GM18870 (cell line): ENCODE measurements around the gene TRIM32.

Experiments used
- ATAC-seq: cut with Tn5 transposase; IDR thresholded peaks from one replicate; pipeline ENCODE4 v1.9.1; 2021; ENCODE audit warnings: moderate library complexity; ENCODE audit not compliant: unreplicated experiment

TRIM32 gene

DNA sequence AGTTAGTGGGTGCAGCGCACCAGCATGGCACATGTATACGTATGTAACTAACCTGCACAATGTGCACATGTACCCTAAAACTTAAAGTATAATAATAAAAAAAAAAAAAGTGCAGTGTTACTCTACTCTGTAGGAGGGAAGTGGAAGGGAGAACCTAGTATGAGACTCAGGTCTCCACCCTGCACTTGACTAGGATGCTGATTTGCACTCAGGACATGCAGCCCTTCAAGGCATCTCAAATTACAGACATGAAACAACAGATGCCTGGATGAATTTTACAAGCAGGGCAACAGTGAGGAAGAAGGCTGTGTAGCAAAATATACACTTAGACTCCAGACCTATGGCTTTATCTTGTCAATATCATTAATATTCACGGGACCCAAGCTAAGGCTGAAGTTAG lies 16.5 kb downstream of the TRIM32 start:
- ATAC-seq: no peak

DNA sequence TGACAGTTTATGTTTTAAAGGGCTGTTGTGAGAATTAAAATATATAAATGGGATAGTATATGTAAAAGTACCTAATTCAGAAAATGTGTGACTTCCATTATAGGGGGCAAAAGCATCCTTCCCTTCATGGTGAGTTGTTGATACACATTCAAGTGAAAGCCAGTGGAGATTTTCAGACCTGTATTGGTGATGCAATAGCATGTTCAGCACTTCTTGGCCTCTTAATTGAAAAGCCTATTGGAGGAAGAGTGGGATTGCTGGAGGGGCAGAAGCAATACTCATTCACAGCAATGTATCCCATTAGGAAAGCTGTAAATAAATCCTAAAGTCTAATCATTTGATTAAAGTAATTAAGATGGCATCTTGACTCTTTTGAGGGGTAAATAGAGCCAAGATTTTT lies 17.4 kb downstream of the TRIM32 start:
- ATAC-seq: no peak

DNA sequence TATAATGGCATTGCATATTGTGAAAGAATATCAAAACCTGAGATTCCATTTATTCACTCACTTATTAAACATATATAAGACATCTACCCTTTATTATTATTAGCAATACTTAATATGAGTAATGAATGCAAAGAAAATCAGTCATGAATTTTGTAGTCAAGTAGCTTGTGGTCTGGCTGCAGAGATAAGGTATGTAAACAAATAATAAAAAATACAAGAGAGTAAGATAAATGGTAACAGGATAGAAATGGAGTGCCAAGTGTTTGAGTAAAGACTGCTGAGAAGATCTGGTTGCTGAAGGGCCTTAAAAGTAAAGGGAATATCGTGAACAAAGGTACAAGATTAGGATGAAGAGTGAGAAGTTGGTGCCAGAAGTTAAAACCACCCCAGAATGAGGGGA lies 18.4 kb downstream of the TRIM32 start:
- ATAC-seq: no peak

DNA sequence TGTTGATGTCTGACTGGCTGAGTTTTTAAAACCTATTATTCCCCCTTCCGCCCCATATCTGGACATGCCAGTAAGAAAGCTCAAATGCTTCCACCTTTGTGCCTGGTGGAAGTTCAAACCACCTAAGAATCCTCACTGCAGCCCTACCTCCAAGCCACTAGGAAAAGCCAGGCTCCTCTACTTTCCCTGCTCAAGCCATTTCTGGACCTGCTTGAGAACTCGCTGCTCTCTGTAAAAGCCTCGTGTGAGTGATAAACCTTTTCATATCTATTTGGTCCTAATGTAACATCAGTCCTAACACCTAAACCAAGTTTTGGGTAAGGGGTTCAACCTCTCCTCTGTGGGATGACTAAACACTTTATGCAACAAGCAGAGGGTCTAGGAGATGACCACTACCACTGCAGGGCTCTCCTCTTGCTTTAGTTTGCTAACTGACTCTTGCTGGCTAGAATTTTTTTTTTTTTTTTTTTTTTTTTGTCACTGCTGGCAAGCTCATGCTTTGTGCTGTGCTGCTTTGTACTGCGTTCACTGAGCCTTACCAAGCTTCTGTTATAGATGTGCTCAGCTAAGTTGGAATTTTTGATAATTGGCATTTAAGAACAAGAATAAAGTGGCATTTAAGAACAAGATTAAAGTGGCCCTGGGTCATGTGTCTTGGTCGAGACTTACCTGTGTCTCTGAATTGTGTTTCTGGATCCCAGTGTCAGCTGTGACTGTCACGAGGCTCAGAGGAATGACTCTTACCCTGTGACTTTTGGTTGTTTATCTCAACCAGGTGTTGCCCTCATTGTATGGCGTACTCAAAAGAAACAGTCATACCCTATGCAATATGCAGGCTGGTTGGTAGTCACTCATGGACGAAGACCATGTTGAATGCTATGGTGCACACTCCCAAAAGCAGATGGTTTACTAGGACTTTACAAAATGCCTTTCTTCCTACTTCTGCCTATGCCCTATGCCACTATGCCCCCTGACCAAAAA lies 19.5 kb downstream of the TRIM32 start:
- no peak for ATAC-seq

DNA sequence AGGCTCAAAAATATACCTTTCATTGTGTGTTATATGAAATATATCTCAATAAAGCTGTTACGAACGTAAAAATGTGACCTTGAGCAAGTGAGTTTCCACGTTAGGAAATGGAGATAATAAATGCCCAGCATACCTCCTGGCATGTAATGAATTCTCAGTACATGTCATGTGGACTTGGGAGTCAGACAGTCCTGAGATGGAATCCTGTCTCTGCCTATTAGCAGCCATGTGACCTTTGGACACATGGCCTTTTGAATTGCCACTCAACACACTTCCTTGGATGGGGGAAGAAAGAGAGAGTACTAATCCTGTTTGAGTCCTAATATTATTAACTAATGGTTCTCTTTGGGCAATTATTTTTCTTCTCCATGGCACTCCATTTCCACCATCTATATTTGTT lies 25.7 kb downstream of the TRIM32 start:
- ATAC-seq: no peak

DNA sequence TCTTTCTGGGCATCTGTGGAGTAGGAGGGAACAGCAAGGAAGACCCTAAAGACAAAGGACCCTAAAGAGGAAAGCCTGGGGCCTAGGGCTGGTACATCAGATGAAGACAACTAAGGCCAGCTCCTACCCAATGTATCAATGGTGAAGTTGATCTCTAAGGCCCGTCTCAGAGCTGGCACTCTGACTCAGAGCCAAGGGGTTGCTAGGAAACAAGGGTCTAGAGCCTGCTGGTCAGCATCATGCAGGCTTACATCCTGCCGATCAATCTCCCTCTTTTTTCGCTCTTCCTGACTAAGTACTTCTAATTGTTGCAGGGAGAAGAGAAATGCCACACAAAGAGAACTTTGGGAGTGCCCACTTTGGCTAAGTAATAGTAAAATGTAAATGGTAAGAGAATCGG lies 26.2 kb downstream of the TRIM32 start:
- ATAC-seq: no peak

DNA sequence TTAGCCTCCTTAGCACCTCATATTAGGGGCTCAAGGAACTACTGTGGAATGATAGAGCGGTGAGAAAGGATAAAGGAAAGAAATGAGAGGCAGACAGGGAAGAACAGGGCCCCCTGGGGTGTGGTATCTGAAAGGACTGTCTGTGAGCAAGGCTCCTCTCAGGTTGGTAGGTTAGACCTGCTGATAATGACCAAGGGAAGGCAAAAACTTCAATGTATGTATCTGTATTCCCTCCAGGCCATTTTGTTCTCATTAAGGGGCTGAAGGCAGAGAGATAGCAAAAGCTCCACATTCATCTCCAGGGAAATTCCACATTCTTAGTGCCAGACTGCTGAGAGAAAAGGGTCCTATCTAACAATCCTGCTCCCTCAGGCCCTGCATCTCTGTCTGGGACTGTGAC lies 28.6 kb downstream of the TRIM32 start:
- no peak for ATAC-seq

DNA sequence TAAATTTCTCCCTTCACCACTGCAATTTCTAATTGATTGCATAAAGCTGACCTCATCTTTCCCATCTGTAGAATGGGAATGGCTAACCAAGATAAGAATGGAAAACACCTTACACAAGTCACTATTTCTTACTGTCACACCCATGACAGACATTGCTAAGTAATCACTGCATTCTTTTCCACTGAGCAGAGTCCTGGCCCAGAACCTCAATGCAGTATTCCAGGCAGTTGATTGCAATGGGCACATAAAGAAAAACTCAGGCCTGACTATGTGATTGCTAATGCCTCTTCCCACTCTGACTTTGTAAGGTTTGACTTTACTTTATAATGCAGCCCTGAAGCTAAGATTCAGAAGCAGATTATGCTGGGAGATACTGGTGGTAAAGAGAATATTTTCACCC lies 29.3 kb downstream of the TRIM32 start:
- no peak for ATAC-seq

DNA sequence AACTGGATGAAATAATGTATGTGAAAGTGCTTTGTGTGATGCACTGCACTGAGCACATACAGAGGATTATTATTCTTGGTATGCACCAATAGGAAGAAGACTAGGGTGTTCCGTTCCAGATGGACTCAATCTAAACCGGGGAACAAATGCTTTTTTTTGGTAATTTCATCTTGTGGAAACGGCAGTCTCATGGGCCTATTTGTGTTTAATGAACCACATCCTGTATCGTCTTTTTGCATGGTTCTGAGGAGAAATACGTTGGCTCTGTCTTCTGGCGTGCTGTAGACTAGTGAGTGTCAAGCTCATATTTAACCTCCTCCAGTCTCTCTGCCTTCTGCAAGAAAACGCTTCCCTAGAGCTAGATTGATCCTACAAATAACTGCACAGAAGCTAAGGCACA lies 30.0 kb downstream of the TRIM32 start:
- no peak for ATAC-seq

DNA sequence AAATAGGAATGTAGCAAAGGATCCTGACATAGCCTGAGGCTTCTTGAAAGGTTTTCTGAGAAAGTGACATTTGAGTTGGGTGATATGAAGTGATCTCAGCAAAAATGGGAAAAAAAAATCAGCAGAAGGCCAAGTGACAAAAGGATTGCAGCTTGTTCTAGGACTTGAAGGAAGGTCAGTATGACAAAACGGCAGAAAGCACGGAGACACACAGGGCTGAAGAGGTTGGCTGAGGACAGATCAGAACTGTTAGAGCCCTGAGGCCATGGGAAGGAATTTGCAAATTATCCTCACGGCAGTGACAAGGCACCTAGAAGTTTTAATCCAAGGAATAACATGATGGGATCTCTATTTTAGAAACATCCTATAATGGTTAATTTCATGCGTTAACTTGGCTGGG lies 31.0 kb downstream of the TRIM32 start:
- no peak for ATAC-seq

DNA sequence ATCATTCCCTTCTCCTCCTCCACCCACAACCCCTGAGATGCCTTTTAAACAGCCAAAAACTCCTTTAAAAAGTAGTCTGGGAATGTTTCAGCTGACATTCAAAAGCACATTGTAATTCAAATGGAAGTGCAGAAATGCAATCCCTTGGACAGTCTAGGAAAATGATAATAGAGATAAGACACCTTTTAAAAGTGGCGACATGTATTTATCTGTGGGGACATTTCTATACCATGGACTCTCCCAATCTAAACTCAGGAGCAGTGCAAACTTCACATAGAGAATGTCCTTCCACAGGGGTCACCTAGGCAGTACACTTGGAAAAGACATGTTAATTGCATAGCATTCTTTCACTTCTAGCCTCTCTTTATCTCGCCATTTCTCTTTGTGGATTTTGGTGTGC lies 33.0 kb downstream of the TRIM32 start:
- ATAC-seq: no peak

DNA sequence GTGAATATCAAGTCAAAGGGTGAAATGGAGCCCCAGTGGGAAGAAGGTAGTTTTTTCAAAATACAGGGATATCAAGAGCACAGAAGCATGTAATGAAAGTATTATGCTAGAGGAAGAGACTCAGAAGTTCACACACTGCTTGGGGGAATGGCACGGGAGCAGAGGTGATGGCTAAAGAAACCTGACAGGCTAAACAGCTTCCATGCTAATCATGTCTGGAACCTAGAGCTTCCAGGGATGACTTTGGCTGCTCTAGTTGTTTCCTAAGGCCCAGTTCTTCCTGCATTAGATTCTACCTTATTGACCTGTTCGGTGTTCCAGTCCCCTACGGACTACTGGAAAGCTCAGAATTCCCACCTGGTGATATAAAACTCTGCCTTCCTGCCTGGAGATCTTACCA lies 34.3 kb downstream of the TRIM32 start:
- ATAC-seq: no peak

DNA sequence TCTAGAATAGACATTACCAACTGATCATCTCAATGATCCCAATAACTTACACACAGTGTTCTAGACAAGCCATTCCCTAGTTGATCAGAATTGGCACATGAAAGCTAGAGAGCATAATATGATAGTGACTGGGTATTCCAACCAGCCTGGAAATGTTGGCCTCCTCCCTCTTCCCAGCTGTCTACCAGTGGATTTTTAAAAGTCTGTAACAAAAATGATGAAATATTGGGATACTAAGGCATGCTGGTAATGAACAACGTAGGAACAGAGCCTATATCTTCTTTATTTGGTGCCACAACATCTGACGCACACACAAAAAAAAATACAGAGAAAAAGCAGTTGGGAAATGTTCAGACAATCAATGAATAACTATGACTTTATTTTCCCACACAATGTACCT lies 34.8 kb downstream of the TRIM32 start:
- no peak for ATAC-seq

DNA sequence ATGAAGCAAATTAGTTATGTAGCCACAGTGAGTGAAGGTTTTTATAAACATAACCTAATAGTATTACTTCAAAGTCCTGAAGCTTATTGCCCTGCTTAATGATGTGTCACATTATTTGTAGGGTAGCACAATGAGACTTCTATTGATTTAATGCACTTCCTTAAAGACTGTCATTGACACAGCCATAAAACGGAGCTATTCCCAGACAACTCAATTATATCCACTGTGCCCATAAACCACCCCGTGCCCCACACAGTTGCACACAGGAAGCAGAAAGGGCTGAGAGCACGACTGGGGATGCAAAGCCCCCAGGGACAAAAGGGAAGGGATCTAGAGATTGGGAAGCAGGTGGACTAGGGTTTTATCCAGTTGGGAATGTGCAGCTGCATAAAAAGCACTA lies 37.0 kb downstream of the TRIM32 start:
- no peak for ATAC-seq

DNA sequence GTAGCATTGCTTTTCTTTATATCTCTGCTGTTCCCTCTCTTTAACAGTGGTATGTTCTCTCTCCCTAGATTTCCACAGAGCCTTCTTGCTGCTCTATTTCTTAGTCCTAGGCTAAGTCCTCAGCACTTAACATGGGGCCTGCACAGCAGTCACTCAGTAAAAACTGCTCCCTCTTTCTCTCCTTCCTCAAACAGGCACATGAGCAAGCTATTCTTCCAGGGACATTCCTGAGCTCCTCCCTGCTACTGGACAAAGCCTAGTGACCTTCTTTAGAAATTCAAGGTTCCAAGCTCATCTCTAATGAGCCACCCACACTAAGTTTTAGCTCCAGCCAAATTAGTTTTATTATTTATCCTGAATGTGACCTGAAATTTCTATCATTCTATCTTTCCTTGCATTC lies 39.5 kb downstream of the TRIM32 start:
- no peak for ATAC-seq

DNA sequence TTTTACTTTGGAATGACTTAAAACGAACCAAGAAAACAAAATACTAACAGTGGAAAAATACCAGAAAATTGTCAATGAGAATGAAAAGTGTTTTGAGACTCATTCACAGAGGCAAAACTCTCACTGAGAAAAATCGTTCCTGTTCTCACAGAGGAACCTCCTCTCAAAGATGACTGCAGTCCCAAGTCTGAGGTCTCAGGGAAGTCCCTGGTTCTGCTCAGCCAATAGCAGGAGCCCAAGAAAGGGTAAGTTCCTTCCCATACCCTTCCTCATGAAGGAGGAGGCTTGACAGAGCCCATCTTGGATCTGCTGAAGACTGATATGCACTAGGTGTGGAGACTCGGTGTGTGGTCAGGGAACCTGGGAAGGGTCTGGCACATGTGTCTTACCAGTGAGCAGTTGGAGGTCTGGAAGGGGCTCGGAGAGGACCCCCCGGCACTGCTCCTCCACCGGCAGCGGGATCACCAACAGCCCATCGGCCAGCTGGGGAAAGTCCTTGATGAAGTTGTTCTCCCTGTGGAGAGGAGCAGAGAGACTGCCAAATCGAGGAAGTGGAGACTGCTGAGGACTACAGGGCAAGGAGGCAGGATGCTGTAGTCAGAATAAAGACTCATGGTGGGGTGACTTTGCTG lies 46.0 kb downstream of the TRIM32 start:
- no peak for ATAC-seq

DNA sequence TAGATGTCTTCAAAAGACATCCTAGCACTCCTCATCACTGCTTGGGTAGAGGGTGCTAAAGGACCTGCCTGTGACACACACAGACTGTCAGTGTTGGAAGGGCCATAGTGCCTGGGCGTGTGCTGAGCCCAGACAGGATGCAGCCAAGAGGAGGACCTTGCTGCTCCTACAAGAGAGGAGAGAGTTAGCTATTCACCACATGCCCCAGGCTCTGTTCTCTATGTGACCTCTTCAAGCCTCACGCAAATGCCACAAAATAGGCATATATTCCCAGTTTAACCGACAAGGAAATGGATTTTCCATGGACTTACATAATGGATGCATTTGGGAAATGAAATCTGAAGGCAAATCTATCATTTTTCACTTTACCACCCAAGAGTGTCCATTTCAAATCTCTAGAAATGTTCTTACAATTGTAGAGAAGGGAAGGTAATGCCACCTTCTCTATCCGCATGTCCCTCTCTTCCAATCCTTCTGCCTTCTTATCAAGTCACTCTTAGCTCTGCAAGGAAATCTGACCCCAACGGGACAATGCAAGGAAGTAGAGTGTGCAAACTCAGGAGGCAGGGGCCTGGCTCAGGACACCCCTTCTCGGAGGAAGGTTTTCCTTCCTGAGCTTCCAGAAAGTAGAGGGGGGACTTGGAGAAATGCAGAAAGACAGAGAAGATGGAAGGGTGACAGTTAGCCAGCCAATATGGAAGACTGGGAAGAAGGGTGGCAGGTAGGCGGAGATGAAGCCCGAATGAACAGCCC lies 49.5 kb downstream of the TRIM32 start:
- ATAC-seq: no peak

DNA sequence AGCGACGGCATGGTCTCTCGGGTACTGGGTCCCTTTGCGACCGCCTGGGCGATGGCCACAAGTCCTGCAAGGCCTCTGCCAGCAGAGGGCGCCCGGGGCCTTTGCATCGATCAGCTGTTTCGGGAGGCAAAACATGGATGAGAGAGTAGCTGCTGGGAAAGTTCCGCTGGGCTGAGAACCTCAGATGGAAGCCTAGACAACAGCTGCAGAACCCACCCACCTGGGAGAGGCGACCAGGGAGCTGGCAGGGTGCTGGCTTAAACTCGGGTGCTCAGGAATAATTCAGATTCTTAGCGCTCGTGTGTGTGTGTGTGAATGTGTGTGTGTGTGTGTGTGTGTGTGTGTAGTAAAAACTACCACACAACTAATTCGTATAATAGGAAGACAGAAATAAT lies 50.0 kb downstream of the TRIM32 start:
- ATAC-seq: peak; percentile 46

DNA sequence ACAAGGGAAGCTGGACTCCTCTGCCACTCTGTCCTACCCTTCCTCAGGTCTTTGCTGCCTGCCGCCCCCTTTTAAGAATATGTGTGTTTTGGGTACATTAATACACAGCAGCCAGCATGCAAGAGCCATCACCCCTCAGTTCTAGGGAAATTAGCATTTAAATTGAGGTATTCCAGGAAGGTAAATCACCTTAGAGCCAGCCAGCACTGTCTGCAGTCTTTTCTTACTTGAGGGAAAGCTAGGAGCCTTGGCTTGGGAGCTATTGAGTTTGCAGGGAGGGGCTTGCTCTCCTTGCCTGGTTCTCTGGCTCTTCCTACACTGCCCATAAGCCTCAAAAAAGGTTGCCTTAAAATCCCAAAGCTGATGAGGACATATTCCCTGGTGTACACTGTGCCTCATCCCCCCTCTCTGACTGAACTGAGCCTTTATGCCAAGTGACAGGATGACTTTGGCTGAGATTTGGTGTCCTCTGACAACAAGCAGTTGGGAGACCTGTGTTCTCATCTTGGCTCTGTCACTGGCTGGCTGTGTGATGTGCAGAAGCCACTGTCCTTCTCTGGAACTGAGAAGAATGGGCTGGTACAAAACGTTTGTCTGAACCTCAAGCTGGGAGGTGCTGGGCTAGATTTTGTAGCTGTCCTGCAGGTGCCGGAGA lies 54.1 kb downstream of the TRIM32 start:
- ATAC-seq: no peak

DNA sequence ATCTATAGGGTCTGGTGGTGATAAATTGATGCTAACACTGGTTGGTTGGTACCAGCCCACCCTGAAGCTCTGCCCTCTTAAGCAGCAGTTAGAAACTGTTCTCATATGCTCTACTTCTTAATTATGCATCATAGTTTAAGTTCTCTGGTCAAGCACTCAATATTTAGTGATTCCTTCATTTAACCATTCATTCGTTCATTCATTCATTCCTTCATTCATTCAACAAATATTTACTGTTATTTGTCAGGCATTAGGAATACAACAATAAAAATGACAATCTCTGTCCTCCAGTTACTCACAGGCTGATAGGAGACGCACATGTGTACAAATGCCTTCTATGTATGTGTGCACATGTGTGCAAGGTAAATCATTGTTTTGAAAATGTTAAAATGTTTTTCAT lies 54.6 kb downstream of the TRIM32 start:
- ATAC-seq: no peak

DNA sequence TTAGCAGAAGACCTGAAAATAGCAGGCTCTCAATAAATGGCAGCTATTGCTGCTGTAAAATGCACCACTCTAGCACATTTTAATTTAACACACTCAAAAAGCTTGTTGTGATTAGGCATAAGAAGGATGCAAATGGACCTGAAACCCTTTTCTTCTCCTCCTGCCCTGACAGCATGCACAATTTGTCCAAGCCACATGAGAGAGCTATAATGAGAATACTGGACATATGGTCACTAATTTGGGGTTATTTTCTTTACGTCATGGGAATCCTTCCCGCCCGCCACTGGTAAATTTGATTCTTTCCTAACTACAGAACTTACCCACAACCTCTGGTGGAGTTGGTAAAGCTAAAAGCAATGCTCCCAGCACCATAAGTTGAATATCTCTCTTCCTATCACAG lies 62.1 kb downstream of the TRIM32 start:
- ATAC-seq: no peak
